Neuronal stem cell (in vitro differentiated cells): ENCODE data around the gene PLCL1.

Experiments
- DNase-seq: peaks from one replicate; pipeline ENCODE4 v3.0.0-alpha.2; 2013; ENCODE audit warnings: low spot score
- H2AFZ ChIP-seq: one replicate; pipeline ENCODE4 v1.6.1; 2013; ENCODE audit warnings: mild to moderate bottlenecking, low read length, inconsistent platforms
- H2AK5ac ChIP-seq: 2 replicates; pipeline ENCODE4 v1.6.1; 2013; ENCODE audit warnings: low read depth, mild to moderate bottlenecking, inconsistent platforms, low read length, moderate library complexity, mixed read lengths
- H2BK120ac ChIP-seq: 2 replicates; pipeline ENCODE4 v1.6.1; 2013; ENCODE audit warnings: low read depth, mild to moderate bottlenecking, inconsistent platforms, low read length, moderate library complexity, mixed read lengths
- H2BK12ac ChIP-seq: one replicate; pipeline ENCODE4 v1.6.1; 2013; ENCODE audit warnings: low read length, inconsistent platforms
- H2BK15ac ChIP-seq: 2 replicates; pipeline ENCODE4 v1.6.1; 2013; ENCODE audit warnings: mild to moderate bottlenecking, low read length, inconsistent platforms, mixed read lengths
- H2BK5ac ChIP-seq: one replicate; pipeline ENCODE4 v1.6.1; 2013; ENCODE audit warnings: inconsistent platforms, mild to moderate bottlenecking, low read length, moderate library complexity
- H3K14ac ChIP-seq: one replicate; pipeline ENCODE4 v1.6.1; 2013; ENCODE audit warnings: low read length, inconsistent platforms
- H3K18ac ChIP-seq: 2 replicates; pipeline ENCODE4 v1.6.1; 2013; ENCODE audit warnings: low read length, inconsistent platforms
- H3K23ac ChIP-seq: 2 replicates; pipeline ENCODE4 v1.6.1; 2013; ENCODE audit warnings: low read depth, mild to moderate bottlenecking, mixed read lengths, low read length, inconsistent platforms; ENCODE audit not compliant: poor library complexity
- H3K27ac ChIP-seq: replicated peaks from 3 replicates; pipeline ENCODE4 v1.5.1; 2013; ENCODE audit warnings: low read length, inconsistent platforms
- H3K27me3 ChIP-seq, 3 experiments: 2 replicates each; pipeline ENCODE4 v1.6.1; 2013; ENCODE audit warnings: low read length in 3 of 3, mild to moderate bottlenecking in 2 of 3, inconsistent platforms in 1 of 3, low read depth in 1 of 3, mixed read lengths in 1 of 3, moderate library complexity in 1 of 3; ENCODE audit not compliant: control insufficient read depth in 3 of 3, insufficient read depth in 3 of 3
- H3K36me3 ChIP-seq, 2 donors: replicated peaks in 1 of 2; 2 replicates each; pipeline ENCODE4 v1.6.1; 2013; ENCODE audit warnings: low read length in 2 of 2; ENCODE audit not compliant: control insufficient read depth in 2 of 2, insufficient read depth in 2 of 2
- H3K4ac ChIP-seq: 2 replicates; pipeline ENCODE4 v1.6.1; 2013; ENCODE audit warnings: inconsistent platforms, mild to moderate bottlenecking, low read length, moderate library complexity
- H3K4me1 ChIP-seq, 2 donors: 1 replicate in 1 of 2; 2 replicates in 1 of 2; pipeline ENCODE4 v1.6.1; 2013; ENCODE audit warnings: low read length in 2 of 2, low read depth in 1 of 2; ENCODE audit not compliant: control insufficient read depth in 2 of 2, insufficient read depth in 1 of 2
- H3K4me2 ChIP-seq: one replicate; pipeline ENCODE4 v1.6.1; 2013; ENCODE audit warnings: mild to moderate bottlenecking, low read length, inconsistent platforms; ENCODE audit not compliant: insufficient read depth, poor library complexity, severe bottlenecking
- H3K4me3 ChIP-seq, 2 donors: 2 replicates each; pipeline ENCODE4 v1.5.1; 2013; ENCODE audit warnings: low read length in 2 of 2, mild to moderate bottlenecking in 2 of 2, inconsistent platforms in 1 of 2, moderate library complexity in 1 of 2
- H3K79me1 ChIP-seq: one replicate; pipeline ENCODE4 v1.6.1; 2013; ENCODE audit warnings: low read depth, mild to moderate bottlenecking, inconsistent platforms, low read length, moderate library complexity
- H3K9ac ChIP-seq: one replicate; pipeline ENCODE4 v1.6.1; 2013; ENCODE audit warnings: mild to moderate bottlenecking, low read depth, low read length, inconsistent platforms; ENCODE audit not compliant: poor library complexity
- H3K9me3 ChIP-seq, 2 donors: replicated peaks in 1 of 2; 2 replicates each; pipeline versions ENCODE3 to v1.6.1; 2013; ENCODE audit warnings: low read length in 2 of 2, mild to moderate bottlenecking in 2 of 2, inconsistent platforms in 1 of 2, low read depth in 1 of 2, mixed read lengths in 1 of 2, moderate library complexity in 1 of 2; ENCODE audit not compliant: control insufficient read depth in 2 of 2, insufficient read depth in 1 of 2
- H4K8ac ChIP-seq: one replicate; pipeline ENCODE4 v1.6.1; 2013; ENCODE audit warnings: low read depth, mild to moderate bottlenecking, inconsistent platforms, low read length, moderate library complexity
- H4K91ac ChIP-seq: one replicate; pipeline ENCODE4 v1.6.1; 2013; ENCODE audit warnings: low read length, low read depth, mild to moderate bottlenecking, inconsistent platforms; ENCODE audit not compliant: poor library complexity
- WGBS, 2 donors: extraction: QIAGEN DNeasy Blood & Tissue Kit; methylation state at CpG; one replicate each; pipeline ENCODE4 v1.1.7; 2013; ENCODE audit warnings: missing lambda C conversion rate in 2 of 2, mixed read lengths in 1 of 2; ENCODE audit not compliant: insufficient read length in 2 of 2, insufficient replicate concordance in 1 of 2; ENCODE audit errors: extremely low coverage in 2 of 2; 5-methylcytosine and 5-hydroxymethylcytosine counted together

Gene PLCL1

DNA sequence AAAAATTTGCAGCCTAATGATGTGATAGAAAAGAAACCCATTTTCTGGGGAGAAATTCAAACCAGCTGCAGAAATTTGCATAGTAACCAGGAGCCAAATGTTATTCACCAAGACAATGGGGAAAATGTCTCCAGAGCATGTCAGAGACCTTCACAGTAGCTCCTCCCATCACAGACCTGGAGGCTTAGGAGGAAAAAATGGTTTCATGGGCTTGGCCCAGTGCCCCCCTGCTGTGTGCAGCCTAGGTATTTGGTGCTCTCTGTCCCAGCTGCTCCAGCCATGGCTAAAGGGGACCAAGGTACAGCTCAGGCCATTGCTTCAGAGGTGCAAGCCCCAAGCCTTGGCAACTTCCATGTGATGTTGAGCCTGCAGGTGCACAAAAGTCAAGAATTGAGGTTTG lies 352.9 kb downstream of the PLCL1 start:
- Histone ChIP-seq H3K4me2 (no peak overlapping the region), H3K9me3 (no peaks in the 10 kb centered on the region)

DNA sequence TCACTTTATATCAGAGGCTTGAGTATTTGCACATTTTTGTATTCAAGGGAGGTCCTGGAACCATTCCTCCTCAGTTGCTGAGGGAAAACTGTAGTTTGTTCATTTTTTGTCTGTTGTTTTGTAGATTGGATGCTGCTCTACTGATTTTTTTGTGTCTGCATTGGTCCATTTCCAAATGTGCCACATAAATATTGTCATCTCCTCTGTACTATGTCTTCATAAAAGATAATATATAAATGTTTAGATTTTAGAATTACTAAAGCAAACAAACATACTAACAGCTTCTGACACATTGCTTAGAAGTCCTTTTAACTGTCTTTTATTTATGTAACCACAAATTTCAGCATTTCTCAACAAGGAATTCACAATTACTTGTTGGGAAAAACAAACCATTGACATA lies 356.8 kb downstream of the PLCL1 start:
- Histone ChIP-seq H3K23ac (no peak overlapping the region), H3K79me1 (no peaks in the 10 kb centered on the region), H3K27ac (no peak overlapping the region), H3K27me3 (no peaks in the 10 kb centered on the region), H2BK15ac (no peak overlapping the region), H3K4me2 (no peak overlapping the region), H2BK12ac (no peak overlapping the region), H3K4me1 (no peaks in the 10 kb centered on the region), H2AFZ (no peak overlapping the region), H2BK5ac (no peak overlapping the region), H3K4ac (no peak overlapping the region), H3K9ac (no peak overlapping the region), H4K8ac (no peak overlapping the region), H3K18ac (no peak overlapping the region), H2BK120ac (no peak overlapping the region), H2AK5ac (no peak overlapping the region), H4K91ac (no peak overlapping the region), H3K14ac (no peak overlapping the region), H3K4me3 (no peak overlapping the region), H3K36me3 (no peaks in the 10 kb centered on the region), H3K9me3 (no peaks in the 10 kb centered on the region)
- DNase-seq = no peak

More for the DNA sequence above, 352.9 kb downstream of the PLCL1 start:
- no peak overlapping the region for H2BK12ac ChIP-seq
- no peak overlapping the region for H2BK15ac ChIP-seq
- no peaks in the 10 kb centered on the region for H3K79me1 ChIP-seq
- H3K14ac ChIP-seq = no peak overlapping the region
- no peak overlapping the region for H4K91ac ChIP-seq
- no peak overlapping the region for H4K8ac ChIP-seq
- H2AFZ ChIP-seq = no peak overlapping the region
- no peaks in the 10 kb centered on the region for H3K36me3 ChIP-seq
- no peak overlapping the region for H3K4ac ChIP-seq
- DNase-seq = no peak
- H3K18ac ChIP-seq = no peak overlapping the region
- no peak overlapping the region for H3K4me3 ChIP-seq
- H3K23ac ChIP-seq = no peak overlapping the region
- no peak overlapping the region for H2BK5ac ChIP-seq
- no peaks in the 10 kb centered on the region for H3K27me3 ChIP-seq
- no peak overlapping the region for H3K27ac ChIP-seq
- no peak overlapping the region for H3K9ac ChIP-seq
- H2AK5ac ChIP-seq = no peak overlapping the region
- H3K4me1 ChIP-seq = no peaks in the 10 kb centered on the region
- no peak overlapping the region for H2BK120ac ChIP-seq

DNA sequence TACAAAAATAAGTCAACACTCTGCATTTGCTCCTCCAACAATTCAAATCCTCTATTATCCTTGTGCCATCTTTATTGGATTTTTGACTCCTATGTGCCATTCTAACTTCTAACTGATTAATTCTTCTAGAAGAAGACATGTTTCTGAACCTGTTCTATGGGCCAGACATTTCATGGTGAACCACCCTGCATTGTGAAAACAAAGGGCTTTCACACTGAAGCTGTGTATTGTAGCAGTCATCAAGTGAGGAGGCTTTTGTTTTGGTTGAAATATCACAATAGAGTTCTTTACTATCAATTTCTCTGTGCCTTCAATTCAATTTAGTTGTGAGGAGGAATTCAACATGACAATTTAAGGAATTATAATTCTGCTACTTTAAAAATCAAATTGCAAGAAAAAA lies 357.9 kb downstream of the PLCL1 start:
- Histone ChIP-seq H3K27me3 (no peaks in the 10 kb centered on the region), H3K4me1 (no peaks in the 10 kb centered on the region), H2BK12ac (no peak overlapping the region), H3K18ac (no peak overlapping the region), H3K4ac (no peak overlapping the region), H3K36me3 (no peaks in the 10 kb centered on the region), H2BK120ac (no peak overlapping the region), H2BK5ac (no peak overlapping the region), H2AK5ac (no peak overlapping the region), H4K8ac (no peak overlapping the region), H2AFZ (no peak overlapping the region), H3K79me1 (no peaks in the 10 kb centered on the region), H2BK15ac (no peak overlapping the region), H3K23ac (no peak overlapping the region), H3K4me2 (no peak overlapping the region), H3K9me3 (no peaks in the 10 kb centered on the region), H3K9ac (no peak overlapping the region), H3K4me3 (no peak overlapping the region), H3K14ac (no peak overlapping the region), H3K27ac (no peak overlapping the region), H4K91ac (no peak overlapping the region)
- no peak for DNase-seq

DNA sequence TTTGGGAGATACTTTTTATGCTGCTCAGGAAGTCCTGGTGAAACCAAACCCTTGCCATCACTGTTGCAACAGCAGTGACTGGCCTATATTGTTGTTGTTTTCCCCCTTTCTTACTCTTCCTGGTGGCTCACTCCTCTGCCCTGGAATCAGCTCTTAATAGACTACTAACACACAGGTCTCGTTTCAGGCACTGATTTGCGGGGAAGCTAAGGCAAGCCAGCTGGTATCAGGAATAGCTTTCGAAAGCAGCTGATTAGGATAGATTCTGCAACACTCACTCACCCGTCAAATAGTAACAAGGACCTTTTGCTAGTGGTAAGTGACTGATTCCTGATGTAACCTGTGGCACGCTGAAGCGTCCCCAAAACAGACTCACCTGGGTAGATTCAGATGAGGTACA lies 360.4 kb downstream of the PLCL1 start:
- H3K4me3 ChIP-seq = no peak overlapping the region
- H3K27me3 ChIP-seq = no peaks in the 10 kb centered on the region
- no peak overlapping the region for H2BK12ac ChIP-seq
- no peak overlapping the region for H3K18ac ChIP-seq
- H3K36me3 ChIP-seq = no peaks in the 10 kb centered on the region
- H3K14ac ChIP-seq = no peak overlapping the region
- DNase-seq = no peak
- no peaks in the 10 kb centered on the region for H3K9me3 ChIP-seq
- H2AFZ ChIP-seq = no peak overlapping the region
- H2AK5ac ChIP-seq = no peak overlapping the region
- no peak overlapping the region for H3K9ac ChIP-seq
- H3K4me2 ChIP-seq = no peak overlapping the region
- no peak overlapping the region for H3K27ac ChIP-seq
- H3K79me1 ChIP-seq = no peaks in the 10 kb centered on the region
- H2BK5ac ChIP-seq = no peak overlapping the region
- H3K23ac ChIP-seq = no peak overlapping the region
- no peaks in the 10 kb centered on the region for H3K4me1 ChIP-seq
- H4K91ac ChIP-seq = no peak overlapping the region
- H2BK120ac ChIP-seq = no peak overlapping the region
- H2BK15ac ChIP-seq = no peak overlapping the region
- no peak overlapping the region for H3K4ac ChIP-seq
- no CpG with 5 or more reads among the region's 6 CpGs for WGBS, 2 donors
- H4K8ac ChIP-seq = no peak overlapping the region
